ENCODE results near the gene CXXC4.

Gene CXXC4

DNA sequence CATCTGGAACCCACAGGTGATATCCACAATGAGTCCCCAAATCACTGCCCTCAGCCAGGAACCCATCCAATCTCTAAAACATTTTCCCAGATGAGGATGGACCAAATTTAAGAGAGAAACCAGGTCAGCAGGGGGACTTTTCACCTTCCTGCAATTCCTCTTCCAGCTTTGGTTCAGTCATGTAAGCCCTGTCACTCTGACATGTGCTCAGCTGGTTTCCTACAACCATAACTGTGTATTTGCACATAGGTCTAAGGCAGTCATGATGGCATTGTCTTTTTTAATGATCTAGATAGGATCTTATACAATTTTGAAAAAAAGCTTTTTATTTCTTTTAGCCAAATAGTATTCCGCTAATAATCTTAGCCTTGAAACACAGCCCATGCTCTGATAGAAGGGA is 6.5 kb downstream of the CXXC4 start:
- no peak for DNase-seq (ENCODE audit: low read depth)

DNA sequence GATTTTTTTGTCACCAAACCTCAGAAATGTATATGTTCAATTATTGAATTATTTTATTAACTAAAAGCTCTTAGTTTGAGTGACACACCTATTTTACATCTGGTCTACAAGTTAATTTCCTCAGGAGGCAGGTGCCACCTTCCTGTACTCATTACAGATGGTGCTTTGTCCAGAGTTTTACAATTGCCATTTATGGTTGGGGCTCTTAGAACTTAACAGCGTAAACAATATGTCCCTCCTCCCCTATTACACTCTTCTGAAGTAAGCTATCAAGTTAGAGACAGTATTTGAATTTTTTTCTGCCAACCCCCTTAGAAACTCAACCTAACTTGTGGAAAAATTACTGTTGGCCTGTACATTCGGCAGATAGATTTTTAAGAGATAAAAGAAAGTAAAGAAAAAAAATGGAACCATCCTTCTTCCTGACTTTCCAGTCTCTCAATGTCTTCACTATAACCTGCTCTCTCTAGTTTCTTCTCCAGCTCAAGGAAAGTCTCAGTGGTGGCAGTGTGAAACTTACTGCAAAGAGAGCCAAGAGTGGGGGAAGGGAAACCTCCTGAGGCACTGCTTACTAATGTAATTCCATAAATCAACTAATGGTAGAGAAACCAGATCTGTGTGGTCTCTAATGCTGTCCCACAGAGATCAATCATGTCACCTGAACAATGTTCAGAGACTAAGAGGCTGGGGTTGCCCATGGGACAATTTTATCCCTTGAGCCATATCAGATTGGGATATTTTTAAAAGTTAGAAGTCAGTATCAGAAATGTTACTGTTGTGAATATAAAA is 7.8 kb downstream of the CXXC4 start:
- DNase-seq (ENCODE audit: low read depth): no peak

DNA sequence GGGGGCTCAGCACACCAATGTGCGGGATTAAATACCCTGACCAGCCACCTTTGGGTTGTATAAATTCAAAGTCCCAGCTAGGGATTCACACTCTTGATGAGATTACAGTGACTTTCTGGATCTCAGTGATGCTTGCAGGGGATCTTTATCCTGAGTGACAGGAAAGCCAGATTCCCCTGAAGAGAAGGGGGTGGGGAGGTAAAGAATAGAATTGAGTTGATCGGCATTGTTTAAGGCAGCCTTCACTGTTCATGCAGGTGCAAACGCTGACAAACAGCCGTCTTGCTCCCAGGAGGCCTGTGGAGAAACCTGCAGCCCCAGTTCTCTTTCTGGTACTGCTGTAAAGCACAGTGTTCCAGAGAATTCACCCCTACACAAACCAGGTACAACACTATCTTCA is 19.0 kb downstream of the CXXC4 start:
- DNase-seq (ENCODE audit: low read depth): no peak

DNA sequence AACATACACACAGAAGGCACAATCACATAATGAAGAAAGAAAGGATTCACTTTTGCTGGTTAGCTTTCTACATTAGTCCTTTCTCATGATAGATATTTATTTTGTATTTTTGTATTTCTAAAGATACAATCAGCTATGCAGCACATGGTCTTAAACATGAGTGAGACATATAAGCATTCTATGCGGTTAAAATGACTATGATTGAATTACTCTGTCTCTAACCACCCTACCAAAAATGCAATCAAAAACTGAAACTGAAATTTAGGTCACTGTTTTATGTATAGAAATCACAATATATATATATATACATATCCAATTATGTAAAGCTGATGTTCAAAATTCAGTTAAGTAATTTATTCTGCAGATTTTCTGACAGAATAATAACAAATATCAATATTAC is 21.9 kb downstream of the CXXC4 start:
- no peak for DNase-seq (ENCODE audit: low read depth)

DNA sequence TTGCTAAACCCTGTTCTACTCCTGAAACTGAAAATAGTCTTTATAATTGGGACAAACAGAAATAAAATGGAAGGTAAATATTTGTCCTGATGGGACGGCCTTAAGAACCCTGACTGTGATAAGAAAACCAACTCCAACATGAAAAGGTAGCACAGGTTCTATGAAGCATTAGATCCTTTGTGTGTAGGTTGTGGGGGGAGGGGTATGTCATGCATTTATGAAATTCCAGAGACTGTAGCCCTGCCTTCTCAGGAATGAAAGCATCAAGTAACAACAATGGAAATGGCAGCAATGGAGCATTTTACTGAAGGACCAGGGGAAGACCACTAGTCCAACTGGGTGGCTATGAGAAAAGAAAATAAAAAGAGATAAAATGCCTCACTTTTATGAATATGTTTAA is 23.9 kb downstream of the CXXC4 start:
- DNase-seq (ENCODE audit: low read depth): no peak

DNA sequence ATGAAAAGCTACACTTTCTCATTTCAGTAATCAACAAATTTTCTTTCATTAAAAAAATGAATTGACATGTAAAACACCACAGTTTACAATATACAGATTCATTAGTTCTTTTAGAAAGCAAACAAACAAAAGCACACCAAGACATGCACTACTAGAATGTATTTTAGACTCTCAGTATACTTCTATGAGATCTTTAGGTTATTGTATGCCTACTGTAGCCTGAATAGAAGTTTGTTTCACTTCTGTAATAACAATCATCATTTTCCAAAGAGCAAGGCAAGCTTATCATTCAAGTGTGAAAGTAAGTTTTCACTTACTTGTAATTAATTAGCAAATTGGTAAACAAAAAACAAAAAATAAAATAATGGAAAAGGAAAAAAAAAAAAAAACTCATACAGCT is 24.9 kb downstream of the CXXC4 start:
- DNase-seq (ENCODE audit: low read depth): no peak

DNA sequence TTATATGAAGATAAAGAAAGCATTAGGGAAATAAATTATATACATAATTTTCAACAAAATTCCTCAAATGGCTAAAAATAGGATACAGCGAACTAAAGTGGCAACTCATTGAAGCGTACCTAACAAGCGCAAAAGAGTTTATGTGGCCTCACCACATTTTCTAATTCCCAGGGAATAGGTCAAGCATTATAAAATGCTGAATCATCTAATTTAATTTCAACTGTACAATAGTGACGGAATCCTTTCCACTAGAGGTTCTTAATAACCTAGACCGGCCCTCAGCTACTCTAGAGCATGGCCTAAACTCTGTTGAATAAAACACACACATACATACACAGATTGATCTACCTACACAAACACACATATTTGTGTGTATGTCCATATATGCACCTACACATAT is 29.1 kb downstream of the CXXC4 start:
- no peak for DNase-seq (ENCODE audit: low read depth)

DNA sequence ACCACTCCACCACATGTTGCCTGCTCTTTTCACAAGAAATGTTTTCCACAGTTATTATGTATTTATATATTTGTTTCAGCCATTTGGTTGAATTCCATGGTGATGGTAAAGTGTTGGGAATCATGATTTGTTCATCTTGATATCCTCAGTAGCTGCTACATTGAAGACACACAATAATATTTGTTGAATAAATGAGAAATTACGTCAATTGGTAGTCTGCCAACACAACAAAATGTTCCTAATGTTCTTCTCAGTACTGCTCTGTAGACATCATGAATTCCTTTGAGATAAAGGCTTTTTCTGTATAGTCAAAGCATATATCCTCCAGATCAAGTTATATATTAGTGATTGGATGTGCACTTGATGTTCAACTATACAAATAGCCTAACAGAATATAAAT is 29.5 kb downstream of the CXXC4 start:
- DNase-seq (ENCODE audit: low read depth): no peak

DNA sequence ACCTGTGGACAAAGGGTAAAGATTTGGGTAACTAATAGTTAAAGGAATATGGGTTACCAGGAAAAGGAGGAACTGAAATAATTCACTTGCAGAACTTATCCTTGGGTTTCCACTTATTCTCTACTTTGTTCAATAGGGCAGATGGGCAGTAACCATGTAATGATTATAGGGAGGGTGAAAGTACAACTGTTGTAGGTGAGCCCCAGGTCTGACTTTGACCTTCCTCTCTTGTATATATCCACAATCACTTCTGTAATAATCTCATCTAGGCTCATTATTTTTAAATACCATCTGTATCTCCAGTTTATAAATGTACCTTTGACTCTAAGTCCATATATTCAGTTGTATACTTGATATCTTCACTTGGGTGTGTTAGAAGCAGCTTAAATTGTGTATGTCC is 32.1 kb downstream of the CXXC4 start:
- no peak for DNase-seq (ENCODE audit: low read depth)

DNA sequence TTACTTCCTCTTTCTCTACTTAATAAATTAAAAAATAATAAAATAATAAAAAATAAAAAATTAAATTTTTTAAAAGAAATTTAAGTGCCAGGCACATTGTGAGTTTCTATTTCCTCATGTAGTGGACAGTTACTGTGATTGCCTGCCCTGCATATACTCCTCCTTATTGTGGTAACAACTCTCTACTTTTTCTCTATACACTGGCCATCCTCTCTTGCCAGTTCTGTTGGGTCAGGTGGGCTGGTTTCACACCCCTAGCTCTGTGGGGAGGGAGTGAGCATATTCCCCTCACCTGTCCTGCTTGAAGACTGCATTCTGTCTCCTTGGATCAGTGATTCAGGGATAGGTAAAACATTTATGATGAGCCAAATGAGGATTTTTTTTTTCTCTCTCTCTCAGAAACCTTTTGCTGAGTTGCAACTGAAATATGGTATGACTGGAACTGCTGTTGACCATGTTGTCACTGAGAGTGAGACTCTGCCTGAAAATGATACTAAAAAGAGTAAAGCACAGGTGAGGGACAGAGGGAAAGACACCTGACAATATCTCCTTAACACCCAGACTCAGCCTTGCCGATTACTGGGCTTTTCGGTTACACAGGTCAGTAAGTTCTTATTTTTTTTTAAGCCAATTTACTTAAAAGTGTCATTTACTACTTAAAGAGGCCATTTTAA is 37.2 kb downstream of the CXXC4 start:
- no peak for DNase-seq (ENCODE audit: low read depth)

DNA sequence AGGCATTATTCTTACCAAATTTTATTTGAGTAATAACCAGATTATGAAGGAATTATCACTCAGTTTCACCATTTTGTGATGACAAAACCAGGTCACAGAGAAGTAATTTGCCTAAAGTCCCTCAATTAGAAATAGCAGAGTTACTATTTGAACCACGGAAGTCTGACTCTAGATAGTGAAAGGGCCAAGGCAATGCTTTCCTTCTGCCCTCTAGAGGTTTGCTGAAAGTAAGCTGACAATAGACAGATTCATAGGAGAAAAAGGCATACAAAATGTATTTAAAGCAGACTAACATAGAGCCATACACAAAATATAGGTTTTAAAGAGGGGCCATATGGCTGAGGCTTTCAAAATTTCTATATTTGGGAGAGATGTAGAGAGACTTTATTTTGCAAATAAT is 43.1 kb downstream of the CXXC4 start:
- DNase-seq (ENCODE audit: low read depth): no peak

DNA sequence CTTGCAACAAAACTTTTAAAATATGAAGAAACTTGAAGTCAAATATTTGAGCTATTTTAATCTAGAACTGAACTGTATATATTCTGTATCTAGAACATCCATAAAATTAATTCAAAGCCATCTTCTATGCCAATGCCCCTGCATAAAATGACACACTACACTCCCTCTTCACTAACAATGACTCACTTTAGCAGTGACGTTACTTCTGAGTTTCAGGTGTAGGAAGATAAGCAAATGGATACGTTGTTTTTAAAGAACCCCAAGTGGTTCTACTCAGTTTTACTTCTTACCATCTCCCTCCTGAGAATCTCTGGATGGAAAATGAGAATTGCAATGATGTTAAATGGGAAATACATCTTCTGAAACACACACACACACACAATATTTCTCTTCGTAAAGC is 45.2 kb downstream of the CXXC4 start:
- no peak for DNase-seq (ENCODE audit: low read depth)

DNA sequence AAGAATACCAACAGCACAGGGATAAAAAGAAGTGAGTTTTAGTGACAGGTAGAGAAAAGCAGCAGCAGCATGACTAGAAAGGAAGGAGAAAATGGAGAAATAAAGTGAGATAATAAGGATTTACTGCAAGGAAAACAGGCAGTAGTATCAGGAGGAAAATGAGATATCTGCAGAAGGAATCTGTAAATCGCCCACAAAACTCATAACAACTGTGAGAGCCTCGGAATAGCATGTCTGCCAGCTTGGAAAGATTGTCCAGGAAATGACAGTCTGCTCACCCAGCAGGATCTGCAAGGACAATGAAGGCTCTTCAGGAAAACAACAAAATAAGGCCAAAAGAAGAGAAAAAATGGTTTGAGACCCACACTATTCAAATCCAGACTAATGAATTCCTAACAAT is 47.4 kb downstream of the CXXC4 start:
- DNase-seq (ENCODE audit: low read depth): no peak

DNA sequence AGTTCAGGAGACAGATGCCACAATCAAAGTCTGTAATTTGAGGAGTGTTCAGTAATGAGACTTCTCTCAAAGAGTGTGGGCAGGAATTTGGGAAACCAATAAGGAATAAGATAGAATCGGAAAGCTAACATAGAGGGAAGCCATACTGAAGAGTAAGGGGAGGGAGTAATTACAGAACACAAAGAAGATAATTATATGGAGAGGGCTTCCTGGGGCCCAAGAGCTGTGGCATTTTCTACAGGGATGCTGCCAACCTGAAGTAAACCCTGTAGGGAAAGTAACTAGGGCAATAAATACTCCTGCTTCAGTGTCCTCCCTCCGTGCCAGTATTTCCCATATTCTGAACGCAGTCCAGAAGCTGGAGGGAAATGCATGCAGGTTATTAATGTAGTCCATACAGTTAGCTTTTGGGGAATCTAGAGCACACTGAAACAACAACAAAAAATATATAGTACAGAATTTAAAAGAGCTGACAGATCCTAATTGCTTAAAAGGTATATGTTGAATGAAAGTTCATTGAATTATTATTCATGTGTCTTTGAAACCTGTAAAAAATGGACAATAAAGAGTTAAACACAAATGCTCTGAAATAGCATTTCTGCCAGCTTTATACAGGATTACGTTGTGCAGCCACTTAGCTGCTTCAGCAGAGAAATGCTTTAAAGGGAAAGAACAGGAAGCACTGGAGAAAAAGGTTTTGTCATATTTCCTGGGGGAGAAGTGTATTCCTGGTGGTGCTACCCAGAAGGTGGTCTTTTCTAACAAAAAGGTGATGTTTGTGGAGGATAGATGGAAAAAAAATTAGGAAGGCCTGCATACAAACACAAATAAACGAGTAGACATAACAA is 48.0 kb downstream of the CXXC4 start:
- no peak for DNase-seq (ENCODE audit: low read depth)

DNA sequence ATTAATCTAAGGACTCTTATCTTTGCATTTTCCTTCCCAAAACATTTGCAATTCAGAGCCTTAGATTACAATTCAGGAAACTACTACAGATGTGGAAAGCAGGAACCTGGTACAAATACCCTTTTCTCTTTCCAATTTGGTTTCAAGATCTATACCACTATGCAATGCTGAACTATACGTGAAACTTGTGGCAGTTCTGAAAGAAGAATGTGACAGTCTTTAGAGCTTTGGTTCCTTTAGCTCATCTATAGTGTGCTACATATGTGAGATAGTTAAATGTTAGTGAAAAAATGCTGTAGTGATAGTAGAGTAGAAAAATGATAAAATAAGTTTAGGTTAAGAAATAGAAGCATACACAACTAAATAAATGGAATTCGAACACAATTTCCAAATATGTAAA is 50.0 kb downstream of the CXXC4 start:
- DNase-seq (ENCODE audit: low read depth): no peak

DNA sequence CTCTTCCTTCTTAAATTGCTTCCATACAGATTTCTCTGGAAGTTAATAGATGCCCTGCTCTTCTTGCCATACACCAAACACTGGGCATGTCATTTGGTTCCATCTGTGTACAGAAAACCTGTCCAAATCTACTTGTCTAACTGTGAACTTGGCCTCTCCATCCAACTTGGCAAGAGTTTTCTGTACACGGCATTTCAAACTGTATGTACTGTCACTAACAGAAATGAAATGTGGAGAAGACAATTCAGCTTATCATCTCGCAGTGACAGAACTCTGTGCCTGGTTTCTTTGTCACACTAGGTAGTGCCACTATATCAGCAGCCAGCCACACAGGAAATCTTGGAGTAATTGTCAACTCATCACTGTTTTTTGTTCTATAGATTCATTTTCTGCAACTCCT is 58.2 kb downstream of the CXXC4 start:
- no peak for DNase-seq (ENCODE audit: low read depth)

DNA sequence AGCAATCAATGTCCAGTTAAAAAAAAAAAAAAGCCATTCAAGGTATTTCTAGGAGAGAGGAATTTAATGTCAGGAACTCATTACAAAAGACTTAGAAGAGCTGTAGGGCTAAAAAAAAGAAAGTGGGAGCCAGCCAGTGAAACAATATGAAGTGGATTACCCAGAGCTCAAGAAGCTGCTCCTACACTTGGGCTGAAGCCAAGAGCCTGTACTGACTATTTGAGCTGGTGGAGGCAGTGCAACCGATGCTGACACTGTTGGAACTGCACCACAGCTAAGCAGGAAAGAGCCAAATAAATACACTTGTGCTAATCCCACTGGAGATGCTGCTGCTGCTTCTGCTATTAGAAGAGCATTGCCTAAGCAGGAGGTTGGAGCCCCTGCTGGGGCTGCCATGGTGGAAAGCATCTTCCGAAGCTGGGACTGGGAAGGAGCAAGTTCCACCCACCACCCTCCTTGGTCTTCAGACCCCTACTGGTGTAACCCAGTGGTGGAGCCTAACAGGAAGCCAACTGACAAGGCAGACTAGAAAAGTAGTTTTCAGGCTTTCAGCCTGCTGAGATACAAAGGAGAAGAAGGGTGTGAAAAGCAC is 65.4 kb downstream of the CXXC4 start:
- DNase-seq (ENCODE audit: low read depth): no peak

DNA sequence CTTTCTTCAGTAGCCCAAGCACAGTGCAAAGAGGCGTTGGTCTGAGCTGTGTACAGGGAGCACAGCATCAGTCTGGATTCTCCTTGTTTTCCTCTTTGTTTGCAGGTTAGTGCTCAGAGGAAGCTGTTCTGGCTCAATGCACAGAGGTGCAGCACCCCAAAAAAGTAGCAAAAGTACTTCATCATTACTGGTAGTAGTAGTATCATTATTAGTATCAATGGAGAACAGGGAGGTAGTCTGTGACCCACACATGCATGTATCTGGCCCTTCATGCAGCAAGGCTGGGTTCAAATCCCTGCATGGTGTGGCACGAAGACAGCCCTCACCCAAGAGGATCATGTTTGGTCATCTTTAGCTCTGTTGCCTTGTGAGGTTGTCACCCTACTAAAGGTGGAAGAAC is 68.7 kb downstream of the CXXC4 start:
- DNase-seq (ENCODE audit: low read depth): no peak

DNA sequence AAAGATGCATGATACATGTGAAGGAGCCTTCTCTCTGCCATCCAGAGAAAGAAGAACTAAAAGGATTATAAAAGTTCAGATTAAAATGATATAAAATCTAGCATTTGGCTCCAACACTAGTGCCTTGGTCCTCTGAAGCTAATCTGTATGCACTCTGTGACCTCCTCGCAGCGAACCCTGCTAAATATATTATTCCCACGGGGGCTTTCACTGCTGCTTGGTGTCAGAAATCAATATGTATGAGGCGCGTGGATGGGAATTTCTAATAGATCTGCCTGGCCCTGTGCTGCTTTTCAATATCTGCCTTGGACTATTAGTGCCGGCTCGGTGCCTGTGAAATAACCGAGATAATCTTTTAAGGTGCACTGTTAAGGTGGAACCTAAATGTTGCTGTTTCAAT is 69.7 kb downstream of the CXXC4 start:
- DNase-seq (ENCODE audit: low read depth): no peak

DNA sequence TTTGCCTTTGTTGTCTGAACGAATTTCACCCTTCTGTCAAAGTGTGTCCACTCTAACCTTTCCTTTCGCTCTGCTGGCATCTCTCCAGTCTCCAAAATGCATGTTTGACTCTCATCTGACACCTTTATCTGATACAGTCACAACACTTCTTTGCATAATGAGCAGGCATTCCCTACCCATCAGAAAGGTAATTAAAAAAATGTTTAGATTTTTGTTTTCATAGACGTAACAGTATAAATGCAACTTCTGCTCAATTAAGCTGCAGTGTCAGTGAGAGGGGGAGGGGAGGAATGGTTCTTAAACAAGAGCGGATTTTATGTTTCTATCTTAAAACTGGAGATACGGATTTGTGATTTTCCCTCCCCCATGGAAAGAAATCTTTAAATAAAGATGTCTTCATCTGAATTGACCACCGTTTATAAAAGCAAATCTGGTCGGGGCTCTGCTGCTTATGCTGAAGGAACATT is 70.2 kb downstream of the CXXC4 start:
- no peak for DNase-seq (ENCODE audit: low read depth)

DNA sequence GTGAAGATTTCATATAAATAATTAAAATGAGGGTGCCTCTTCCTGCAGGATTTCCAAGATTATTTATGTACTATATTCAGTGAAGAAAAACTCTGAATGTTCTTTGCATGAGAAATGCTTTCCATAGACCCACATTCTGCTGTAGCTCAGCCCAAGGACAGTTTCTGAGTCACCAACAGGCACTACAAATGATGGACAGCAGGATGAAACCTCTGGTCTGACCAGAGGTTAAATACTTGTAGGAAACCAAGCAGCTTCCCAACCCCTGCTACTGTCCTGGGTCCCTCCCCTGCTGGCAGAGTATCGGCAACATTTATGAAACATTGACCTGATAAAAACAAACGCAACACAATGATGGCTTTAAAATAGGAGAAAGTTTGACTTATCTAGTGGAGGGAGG is 73.1 kb downstream of the CXXC4 start:
- DNase-seq (ENCODE audit: low read depth): no peak

DNA sequence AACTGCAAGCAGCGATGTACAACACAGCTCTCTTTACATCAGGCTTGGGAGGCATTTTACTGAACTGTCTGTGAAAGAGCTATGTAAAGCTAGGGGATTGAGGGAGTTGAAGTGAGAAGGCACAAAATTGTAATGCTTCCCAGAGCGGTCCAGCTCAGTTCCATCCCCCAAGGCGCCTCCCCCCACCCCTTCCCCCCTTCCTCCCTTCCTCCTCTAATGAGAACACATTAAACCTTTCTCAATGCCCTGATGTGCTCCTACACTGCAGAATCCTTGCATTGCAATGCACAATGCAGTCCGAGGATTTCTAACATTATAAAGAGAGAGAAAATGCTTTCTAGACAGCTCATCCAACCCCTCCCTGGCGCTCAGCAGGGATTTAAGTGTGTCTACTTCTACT is 73.9 kb downstream of the CXXC4 start:
- DNase-seq (ENCODE audit: low read depth): no peak
